ENCODE data around the gene TSSK6. TPM values are rescaled to one million over a fixed set of nuclear protein-coding genes. Genes with fewer than 3 reads are reported as not detected.

The TSSK6 gene
- total RNA-seq, 1 donor from 2014 or later = 0.77 TPM

DNA sequence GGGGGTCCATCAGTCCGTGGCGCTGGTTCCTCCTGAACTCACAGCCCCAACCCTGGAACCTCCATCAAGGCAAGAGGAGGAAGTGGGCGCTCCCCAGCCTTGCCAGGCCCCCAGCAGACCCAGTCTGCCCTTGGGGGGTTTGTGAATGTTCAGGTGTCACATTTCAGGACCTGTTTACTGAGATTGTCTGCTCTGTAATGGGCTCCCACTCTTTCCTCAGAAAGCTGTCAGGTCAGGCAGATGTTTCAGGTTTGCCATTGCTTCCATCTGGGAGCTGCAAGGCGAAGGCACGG, 29.4 kb downstream of the TSSK6 start:
- no peak overlapping the region for H3K4me3 ChIP-seq
- H3K4me1 ChIP-seq = peaks cover 72% of the 10 kb centered on the region
- no peaks in the 10 kb centered on the region for H3K9me3 ChIP-seq (replicated peaks)
- intact Hi-C loops (cut with micrococcal nuclease) = no loop called here
- peak overlapping the region; percentile 51 for H3K27ac ChIP-seq (replicated peaks)
- no peaks in the 10 kb centered on the region for H3K27me3 ChIP-seq (ENCODE audit: low read depth)
- no peak for DNase-seq
- TF ChIP-seq, protein P1, sequence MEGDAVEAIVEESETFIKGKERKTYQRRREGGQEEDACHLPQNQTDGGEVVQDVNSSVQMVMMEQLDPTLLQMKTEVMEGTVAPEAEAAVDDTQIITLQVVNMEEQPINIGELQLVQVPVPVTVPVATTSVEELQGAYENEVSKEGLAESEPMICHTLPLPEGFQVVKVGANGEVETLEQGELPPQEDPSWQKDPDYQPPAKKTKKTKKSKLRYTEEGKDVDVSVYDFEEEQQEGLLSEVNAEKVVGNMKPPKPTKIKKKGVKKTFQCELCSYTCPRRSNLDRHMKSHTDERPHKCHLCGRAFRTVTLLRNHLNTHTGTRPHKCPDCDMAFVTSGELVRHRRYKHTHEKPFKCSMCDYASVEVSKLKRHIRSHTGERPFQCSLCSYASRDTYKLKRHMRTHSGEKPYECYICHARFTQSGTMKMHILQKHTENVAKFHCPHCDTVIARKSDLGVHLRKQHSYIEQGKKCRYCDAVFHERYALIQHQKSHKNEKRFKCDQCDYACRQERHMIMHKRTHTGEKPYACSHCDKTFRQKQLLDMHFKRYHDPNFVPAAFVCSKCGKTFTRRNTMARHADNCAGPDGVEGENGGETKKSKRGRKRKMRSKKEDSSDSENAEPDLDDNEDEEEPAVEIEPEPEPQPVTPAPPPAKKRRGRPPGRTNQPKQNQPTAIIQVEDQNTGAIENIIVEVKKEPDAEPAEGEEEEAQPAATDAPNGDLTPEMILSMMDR (IDR thresholded peaks at IDR 0.05; ENCODE audit: borderline replicate concordance) = no peak
- no peaks in the 10 kb centered on the region for H3K36me3 ChIP-seq

DNA sequence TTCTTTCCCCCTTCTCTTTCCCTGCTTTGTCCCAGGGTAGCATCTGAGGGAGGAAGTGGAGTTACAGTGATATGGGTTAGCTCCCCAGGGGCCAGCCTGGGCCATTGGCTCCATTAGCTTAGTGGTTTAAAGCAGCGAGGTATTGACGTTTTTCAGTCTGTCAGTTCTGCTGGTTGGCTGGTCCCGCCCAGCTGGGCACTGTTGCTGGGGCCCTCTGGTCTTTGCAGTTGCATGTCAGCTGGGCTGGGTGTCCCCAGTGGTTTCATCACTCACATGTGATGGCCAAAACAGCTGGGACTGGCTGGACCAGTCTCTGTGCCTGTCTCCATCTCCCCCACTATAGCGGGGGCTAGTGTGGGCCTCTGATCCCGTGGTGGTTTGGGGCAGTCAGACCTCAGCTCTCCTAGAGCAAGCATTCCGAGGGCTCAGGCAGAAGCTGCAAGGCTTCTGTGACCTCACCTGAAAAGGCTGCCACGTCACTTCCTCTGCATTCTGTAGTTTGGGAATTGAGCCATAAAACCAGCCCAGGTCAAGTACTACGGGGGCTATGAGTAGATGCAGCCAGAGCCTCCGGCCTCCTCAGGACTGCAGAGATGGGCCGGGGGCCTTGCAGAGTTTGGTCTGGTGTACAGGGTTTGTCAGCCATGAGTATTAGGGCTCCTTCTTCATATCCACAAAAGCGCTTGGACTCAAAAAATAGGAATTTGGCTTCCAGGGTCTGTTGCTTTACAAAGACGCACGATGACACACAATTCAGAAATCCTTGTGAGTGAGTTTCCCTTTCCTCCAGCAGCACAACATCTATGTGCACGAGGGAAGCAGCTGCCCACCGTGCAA, 30.0 kb downstream of the TSSK6 start:
- intact Hi-C loops (cut with micrococcal nuclease) = no loop called here
- peak; percentile 45 for DNase-seq
- Histone ChIP-seq H3K9me3 (replicated peaks) (no peaks in the 10 kb centered on the region), H3K27ac (replicated peaks) (peak overlapping the region; percentile 51), H3K4me3 (no peak overlapping the region), H3K4me1 (peaks cover 68% of the 10 kb centered on the region), H3K36me3 (no peaks in the 10 kb centered on the region), H3K27me3 (ENCODE audit: low read depth) (no peaks in the 10 kb centered on the region)
- TF ChIP-seq, protein P1 (IDR thresholded peaks at IDR 0.05; ENCODE audit: borderline replicate concordance) = no peak

DNA sequence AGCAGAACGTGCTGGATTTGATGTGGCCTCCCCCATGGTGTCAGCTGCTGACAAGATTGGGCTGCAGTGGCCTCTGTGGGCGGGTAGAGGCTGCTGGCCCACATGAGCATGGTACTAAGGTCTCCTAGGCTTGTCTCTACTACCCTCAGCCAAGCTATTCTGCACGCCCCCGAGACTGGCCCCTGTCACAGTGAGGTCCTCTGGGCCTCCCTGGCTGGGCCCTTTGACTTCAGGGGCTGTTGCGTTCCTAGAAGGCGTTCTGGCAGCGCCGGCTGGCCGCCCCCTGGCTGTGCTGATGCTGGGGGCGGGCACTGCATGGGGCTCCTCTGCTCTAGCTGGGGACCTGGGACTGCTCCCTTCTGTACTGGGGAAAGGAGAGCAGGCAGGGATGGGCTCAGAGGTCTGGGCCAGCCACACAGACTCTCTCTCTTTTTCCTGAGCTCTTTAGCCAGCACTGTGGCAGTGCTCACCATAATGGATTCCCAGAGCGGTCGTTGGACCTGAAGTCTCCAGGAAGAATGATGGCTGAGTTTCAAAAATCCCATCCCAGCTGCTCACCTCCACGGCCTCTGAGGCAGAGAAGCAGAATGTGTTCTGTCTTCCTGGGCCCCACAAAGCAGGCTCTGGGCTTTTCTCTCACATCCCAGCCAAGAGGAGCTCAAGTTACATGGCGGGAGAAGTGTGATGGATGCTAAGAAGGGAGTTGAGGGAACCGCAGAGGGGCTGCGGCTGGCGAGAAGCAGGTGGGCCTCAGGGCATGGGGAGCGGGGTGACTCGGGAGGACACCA, 32.3 kb downstream of the TSSK6 start:
- no peak for DNase-seq
- intact Hi-C loops (cut with micrococcal nuclease) = no loop called here
- Histone ChIP-seq H3K27ac (replicated peaks) (no peak overlapping the region), H3K4me1 (peaks cover 44% of the 10 kb centered on the region), H3K27me3 (ENCODE audit: low read depth) (no peaks in the 10 kb centered on the region), H3K4me3 (no peak overlapping the region), H3K9me3 (replicated peaks) (no peaks in the 10 kb centered on the region), H3K36me3 (no peaks in the 10 kb centered on the region)
- TF ChIP-seq, protein P1 (IDR thresholded peaks at IDR 0.05; ENCODE audit: borderline replicate concordance) = no peak

DNA sequence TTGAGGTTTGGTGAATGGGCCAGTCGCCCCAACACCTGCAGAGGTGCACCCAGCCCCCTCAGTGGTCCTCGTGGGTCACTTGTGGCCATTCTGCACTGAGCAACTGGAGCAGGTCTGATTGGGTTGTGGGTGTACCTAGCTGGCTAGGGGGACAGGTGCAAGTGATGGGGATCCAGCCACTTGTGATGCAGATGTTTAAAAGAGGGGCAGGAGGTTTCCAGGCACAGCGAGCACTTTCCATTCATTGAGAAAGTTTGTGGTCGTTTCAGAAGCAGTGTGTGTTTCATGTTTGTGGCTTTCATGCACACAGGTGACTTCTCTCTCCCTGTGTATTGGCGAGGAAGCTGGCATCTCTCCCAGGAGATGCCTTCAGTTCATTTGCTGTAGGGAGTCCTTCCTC, 34.7 kb downstream of the TSSK6 start:
- no peak overlapping the region for H3K27ac ChIP-seq (replicated peaks)
- no peak for DNase-seq
- H3K4me3 ChIP-seq = no peak overlapping the region
- intact Hi-C loops (cut with micrococcal nuclease) = no loop called here
- no peaks in the 10 kb centered on the region for H3K27me3 ChIP-seq (ENCODE audit: low read depth)
- TF ChIP-seq, protein P1 (IDR thresholded peaks at IDR 0.05; ENCODE audit: borderline replicate concordance) = no peak
- H3K9me3 ChIP-seq (replicated peaks) = no peaks in the 10 kb centered on the region
- peaks cover 41% of the 10 kb centered on the region for H3K4me1 ChIP-seq
- H3K36me3 ChIP-seq = no peaks in the 10 kb centered on the region

DNA sequence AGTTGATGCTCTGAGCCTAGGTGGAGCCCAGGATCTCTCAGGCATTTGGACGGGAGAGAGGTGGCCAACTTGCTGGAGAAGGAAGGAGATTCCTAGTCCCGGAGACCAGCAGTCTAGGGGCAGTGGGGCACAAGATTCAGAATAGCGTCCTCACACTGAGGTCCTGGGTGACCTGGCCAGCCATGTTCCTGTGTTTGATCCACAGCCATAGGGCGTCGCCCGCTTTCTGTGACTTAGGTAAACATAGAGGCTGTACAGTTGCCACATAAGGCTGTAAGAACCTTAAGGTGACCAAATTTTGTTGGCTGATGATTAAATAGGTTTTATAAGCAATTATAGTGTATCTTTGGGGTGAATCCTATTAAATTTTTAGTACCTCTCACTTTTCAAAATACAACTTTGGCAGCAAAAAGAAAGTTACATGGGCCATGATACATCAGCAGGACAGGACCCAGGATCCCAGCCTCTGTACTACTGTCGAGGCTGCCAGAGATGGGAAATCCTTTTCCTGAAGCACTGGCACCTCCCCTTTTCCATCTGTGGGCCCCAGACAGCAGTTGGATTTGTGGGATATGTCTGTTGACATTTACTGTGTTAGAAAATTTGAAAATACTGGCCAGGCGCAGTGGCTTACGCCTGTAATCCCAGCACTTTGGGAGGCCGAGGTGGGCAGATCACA, 37.5 kb downstream of the TSSK6 start:
- H3K4me1 ChIP-seq = peaks cover 42% of the 10 kb centered on the region
- H3K27ac ChIP-seq (replicated peaks) = no peak overlapping the region
- no peaks in the 10 kb centered on the region for H3K9me3 ChIP-seq (replicated peaks)
- H3K36me3 ChIP-seq = peaks cover 8% of the 10 kb centered on the region
- no peak overlapping the region for H3K4me3 ChIP-seq
- no peaks in the 10 kb centered on the region for H3K27me3 ChIP-seq (ENCODE audit: low read depth)
- TF ChIP-seq, protein P1 (IDR thresholded peaks at IDR 0.05; ENCODE audit: borderline replicate concordance) = no peak
- DNase-seq = no peak
- intact Hi-C loops (cut with micrococcal nuclease) = no loop called here

All from left ventricle myocardium inferior (tissue), 1 donor.